H4 (cell line): ENCODE results near the gene SOHLH1. TPM values are rescaled to one million over a fixed set of nuclear protein-coding genes. Genes with fewer than 3 reads are reported as not detected.

Experiments
- DNase-seq: peaks from one replicate; pipeline ENCODE4 v3.0.0-alpha.2; 2015; ENCODE audit warnings: low spot score
- total RNA-seq: library from RNA; depleted of rRNA; stranded (reverse); fragments of >200 nt; shearing (Covaris generic); gene quantifications from 2 replicates; pipeline ENCODE4 v1.2.3, GENCODE V29; 2014; rRNA removed

Gene SOHLH1
- not detected in 2 replicates for total RNA-seq

DNA sequence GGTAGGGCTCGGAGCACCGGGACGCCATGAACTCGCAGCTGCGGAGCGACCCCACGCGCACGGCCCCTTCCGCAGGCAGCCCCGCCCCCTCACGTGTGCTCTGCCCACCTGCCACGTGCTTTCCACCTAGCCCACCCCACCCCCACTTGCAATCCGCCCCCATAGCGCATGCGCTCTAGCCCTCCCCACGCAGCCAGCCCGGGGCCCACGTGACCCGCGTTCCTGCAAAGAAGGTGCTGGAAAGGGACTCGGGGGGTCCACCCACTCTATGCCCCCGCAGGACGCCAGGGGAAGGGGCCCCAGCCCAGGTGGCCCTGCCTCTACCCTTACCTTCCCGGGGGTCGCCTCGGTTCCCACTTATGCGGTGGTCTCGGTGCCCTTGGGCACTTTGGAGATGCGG lies at the start of gene SOHLH1:
Gene SOHLH1, minus strand, starts transcription at position 42 of the 400 bp plus-strand sequence. Its CDS starts 14 bp downstream, at position 28.
- DNase-seq, result no peak

DNA sequence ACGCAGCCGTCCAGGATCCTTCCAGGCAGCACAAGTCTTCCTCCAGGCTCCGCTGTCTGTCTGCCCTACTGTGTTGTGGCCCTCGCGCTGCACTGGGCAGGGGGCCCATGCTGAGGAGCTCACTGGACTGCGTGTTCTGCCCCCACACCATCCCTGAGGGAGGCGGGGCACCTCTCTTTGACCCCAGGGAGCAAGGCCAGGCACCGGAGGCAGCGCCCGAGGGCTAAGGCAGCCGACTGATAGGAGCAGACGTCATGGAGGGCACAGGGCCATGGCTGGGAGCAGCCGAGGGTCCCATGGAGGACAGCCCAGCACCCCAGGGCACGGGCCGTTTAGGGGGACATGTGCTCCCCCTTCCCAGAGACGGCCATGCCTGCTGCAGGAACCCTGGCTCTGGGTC lies 49.4 kb upstream of the SOHLH1 start:
- no peak for DNase-seq

- no peak for DNase-seq
Measured at GRCh38 chr9:135747311-135747710, 48.0 kb upstream of the SOHLH1 start.

GRCh38 chr9:135746565-135746964 lies 47.3 kb upstream of the SOHLH1 start:
- DNase-seq, result no peak

- no peak for DNase-seq
Measured at GRCh38 chr9:135745686-135746324, 46.5 kb upstream of the SOHLH1 start.

GRCh38 chr9:135745189-135745588 lies 45.9 kb upstream of the SOHLH1 start:
- DNase-seq, result no peak

- DNase-seq, result no peak
Measured at GRCh38 chr9:135744333-135745070, 45.2 kb upstream of the SOHLH1 start.

DNA sequence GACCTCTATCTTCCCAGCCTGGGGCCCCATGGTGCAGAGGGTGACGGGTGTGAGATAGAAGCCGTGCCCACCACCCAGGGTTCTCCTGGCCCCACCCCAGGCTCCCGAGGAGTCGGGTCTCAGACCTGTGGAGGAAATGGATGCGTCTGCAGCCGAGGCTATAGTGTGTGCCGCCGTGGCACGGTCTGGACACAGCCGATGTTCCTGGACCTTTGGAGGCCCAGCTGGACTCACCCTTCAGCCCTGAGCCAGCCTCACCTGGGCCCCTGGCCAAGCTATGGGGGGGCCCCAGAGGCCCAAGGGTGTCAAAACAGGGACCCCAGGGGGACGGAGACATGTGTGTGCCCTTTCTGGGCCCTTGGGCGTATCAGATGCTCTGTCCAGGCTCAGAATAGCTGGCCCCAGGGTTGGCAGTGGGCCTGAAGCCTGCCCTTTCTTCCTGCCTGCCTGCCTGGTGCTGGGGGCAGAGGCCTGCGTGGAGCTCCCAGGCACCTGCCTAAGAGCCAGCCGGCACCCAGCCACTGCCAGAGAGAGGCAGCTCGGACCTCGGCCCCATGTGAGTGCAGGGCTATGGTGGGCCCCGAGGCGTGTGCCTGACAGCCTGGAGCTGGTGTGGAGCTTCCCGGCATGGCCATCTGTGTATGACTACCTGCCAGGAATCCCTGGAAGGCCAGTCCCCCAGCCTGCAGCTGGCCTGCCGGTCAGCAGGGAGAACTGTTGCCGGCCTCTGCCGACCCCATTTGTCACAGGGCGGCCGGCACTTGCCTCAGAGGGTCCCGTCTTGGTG lies 44.5 kb upstream of the SOHLH1 start:
- DNase-seq, result no peak

DNA sequence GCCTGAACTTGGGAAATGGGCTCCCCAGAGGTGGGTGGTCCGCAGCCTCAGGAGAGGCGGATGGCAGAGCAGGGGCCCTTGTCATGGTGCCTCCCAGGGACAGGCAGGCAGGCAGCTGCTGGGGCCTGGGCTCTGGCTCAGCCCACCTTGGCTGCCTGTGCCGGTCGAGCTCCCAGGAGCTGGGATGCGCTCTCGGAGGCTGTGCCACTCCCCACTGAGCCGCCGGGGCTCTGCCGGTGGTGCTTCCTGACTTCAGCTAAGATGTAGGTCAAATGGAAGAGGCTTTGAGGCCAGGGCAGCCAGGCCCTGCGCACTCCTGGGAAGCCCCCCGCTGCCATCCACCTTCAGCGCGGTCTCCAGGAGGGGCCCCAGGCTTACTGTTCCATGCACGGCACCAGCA lies 43.7 kb upstream of the SOHLH1 start:
- no peak for DNase-seq

GRCh38 chr9:135741276-135742219 lies 42.3 kb upstream of the SOHLH1 start:
- DNase-seq, result no peak

DNA sequence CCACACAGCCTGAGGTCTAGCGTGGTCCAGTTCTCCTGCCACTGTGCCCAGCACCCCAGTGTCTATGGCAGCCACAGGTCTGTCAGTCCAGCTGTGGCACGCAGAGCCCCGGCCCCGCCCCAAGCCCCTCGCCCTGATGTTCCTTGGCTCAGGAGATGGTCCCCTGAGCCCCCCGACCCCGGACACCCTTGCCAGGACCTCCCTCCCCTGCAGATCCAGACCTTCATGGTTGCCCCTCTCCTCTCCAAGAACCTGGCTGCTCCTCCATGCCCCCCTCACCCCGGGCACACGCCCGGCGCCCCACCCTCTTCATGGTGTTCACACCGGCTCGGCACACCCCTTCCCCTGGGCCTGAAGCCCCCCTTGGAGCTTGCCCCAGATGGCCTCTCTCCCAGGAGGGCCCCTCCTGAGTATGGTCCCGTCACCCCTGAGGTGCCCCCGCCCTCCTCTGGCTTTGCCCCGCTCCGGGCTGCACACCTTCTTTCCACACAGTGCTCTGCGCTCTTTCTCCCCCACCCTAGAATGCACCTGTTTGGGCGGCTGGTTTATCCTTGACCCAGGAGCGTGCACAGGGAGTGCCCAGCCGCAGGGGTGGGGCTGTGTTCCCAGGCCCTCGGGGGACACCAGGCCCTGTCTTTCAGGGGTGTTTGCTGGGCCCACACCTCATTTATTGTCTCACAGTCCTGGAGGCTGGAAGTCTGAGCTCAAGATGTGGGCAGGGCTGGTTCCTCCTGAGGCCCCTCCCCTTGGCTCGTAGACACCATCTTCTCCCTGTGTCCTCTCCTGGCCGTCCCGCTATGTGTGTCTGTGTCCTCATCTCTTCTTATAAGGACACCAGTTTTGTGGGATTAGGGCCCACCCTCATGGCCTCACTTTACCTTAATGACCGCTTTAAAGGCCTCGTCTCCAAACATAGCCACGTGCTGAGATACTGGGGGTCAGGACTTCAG lies 40.3 kb upstream of the SOHLH1 start:
- no peak for DNase-seq

GRCh38 chr9:135737840-135738521 lies 38.7 kb upstream of the SOHLH1 start:
- no peak for DNase-seq

DNA sequence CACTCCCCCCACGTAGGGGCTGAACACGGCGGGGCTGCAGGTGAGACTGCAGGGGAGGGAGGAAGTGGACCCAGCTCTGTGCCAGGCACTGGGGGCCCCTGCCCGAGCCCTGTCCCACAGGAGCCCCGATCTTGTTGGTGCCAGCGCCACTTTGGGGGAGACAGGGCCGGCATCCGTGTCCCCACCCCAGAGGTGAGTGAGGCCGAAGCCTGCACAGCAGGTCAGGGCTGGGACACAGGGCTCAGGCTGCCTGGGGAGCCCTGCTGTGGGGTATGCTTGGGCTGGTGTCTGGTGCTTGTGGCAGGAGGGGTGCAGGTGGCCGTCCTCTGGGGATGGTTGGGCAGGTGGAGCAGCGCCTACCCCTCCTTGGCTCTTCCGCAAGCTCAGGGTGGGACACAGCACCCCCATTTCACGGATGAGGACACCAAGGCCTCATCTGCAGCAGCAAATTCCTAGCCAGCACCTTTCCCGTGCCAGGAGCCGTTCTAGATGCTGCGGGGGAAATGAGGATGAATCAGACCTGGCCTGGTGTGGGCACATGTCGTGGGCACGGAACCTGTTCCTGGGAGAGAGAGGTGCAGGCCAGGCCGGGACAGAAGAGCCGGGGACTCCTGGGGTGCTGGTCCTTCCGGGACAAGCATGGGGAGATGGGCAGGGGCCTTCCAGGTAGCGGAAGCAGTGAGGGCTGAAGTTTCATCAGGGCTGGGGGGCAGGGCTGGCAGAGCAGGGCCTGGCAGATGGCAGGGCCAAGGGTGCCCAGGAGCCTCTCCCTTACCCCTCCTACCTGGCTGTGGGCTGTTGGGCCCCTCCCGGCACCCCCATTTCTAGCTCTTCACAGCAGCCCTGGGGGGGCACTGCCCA lies 37.9 kb upstream of the SOHLH1 start:
- DNase-seq, result no peak

DNA sequence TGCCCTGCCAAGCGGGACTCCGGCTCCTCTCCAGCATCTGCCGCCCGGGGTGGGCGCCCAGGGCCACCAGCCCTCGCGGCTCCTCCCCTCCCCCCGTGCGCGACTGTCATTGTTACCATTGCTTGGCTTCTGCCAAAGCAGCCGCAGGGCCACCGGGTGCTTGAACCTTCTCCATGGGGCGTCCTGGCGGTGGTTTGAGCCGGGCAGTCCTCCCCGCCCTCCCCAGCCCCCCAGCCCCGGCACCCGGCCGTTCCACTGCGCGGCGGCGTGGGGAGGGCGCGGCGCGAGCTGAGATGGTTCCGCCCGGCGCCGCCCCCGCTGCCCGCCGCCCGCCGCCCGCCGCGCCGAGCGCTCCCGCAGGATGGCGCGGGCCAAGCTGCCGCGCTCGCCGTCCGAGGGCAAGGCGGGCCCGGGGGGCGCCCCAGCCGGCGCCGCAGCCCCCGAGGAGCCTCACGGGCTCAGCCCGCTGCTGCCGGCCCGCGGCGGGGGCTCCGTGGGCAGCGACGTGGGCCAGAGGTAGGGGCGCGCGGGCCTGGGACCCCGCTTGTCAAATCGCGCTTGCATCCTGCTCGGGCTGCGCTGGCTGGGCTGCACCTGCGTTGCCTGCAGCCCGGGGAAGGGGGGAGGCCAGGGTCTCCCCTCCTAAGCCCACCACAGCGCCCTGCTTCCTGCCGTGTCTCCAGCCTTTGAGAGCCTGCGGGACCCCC lies 37.1 kb upstream of the SOHLH1 start:
- DNase-seq, result no peak

DNA sequence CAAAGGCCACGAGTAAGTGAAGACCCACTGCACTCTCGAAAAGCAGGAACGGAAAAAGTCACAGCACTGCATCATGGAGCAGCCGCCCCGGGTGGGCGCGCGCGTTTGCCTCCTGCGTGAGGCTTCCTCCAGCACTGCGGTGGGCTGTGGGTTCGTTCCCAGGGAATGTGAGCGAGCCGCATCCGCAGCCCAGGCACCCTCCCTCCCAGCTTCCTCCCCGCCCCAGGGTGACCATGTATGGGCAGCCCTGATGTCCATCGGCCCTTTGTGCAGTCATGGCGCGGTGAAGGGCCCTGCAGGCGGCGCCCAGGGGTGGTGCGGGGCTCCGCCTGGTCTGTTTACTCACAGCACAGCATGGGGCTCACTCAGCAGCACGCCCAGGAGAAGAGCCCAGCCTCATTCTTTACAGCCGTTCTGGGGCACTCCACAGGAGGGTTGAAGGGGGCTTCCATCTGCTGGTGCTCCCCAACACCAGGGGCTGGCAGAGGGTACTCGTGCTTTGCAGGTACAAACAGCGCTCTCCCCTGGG lies 35.4 kb upstream of the SOHLH1 start:
- DNase-seq, result no peak

DNA sequence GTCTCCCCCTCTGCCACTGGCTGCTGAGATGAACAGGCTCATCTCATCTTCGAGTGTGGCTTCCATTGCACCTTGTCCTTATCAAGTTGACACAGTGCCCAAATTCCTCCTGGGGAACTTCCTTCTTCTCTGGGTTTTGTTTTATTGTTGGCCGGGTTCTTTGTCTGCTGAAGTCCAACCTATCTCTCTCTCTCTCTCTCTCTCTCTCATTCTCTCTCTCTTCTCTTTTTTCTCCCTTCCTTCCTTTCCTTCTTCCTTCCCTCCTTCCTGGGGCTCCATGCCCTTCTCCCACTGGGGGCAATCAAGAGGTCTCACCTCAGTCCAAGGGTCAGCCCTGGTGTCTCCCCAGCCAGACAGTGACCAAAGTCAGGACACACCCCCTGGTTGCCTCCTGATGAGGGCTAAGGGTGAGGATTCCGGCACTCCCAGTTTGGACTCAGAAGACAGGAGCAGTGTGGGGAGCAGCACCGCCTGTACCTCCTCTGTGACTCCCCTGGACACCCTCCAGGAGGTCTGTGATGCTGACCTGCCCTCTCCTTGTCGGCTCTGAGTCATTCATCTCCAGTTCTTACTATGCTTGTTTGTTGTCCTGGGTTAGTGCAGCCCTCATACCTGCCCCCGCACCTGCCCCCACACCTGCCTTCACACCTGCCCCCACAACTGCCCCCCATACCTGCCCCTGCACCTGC lies 33.4 kb upstream of the SOHLH1 start:
- no peak for DNase-seq

DNA sequence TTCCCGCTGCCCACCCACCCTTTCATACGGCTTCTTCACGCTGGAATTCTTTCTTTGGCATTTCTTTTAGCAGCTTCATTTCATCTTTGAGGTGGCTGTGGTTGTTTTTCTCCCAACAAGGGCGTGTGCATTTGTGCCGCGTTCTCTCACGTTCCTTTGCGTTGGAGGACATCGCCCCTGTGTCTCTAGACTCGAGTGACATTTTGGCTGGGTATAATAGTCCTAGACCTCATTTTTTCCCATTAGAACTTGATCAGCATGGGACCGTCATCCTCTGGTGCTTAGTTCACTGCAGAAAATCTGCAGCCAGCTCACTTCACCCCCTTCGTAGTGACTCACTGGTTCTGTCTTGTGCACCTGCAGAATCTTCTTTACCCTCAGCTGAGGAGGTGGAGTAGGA lies 32.2 kb upstream of the SOHLH1 start:
- DNase-seq, result no peak
